Stimulated activated CD8-positive, alpha-beta memory T cell treated with anti-CD3 and anti-CD28 coated beads, Interleukin-4, amount 100 ng/mL, for 1 hour (primary cell): ENCODE measurements around the gene KIAA0753.

Experiments used
- DNase-seq, 2 donors: peaks; one replicate each; pipeline ENCODE4 v3.0.0-alpha.2; 2020; ENCODE audit warnings: low read depth in 2 of 2, low spot score in 1 of 2

KIAA0753 gene

GRCh38 chr17:6641247-6641863, 844 bp upstream of the KIAA0753 start:
- DNase-seq = no peak

GRCh38 chr17:6639586-6640535, 650 bp downstream of the KIAA0753 start:
- no peak for DNase-seq

GRCh38 chr17:6639014-6639585, 1.4 kb downstream of the KIAA0753 start:
- DNase-seq = no peak

- DNase-seq = no peak
These were observed 2.2 kb downstream of the KIAA0753 start for GRCh38 chr17:6638046-6638908.

GRCh38 chr17:6637458-6637840, 3.1 kb downstream of the KIAA0753 start:
- no peak for DNase-seq

GRCh38 chr17:6636616-6637457, 3.7 kb downstream of the KIAA0753 start:
- no peak for DNase-seq

- no peak for DNase-seq
These were observed 4.4 kb downstream of the KIAA0753 start for GRCh38 chr17:6636105-6636504.

GRCh38 chr17:6633263-6633662, 7.2 kb downstream of the KIAA0753 start:
- no peak for DNase-seq

- no peak for DNase-seq
These were observed 8.0 kb downstream of the KIAA0753 start for GRCh38 chr17:6632530-6632929.

- no peak for DNase-seq
These were observed 10.1 kb downstream of the KIAA0753 start for GRCh38 chr17:6630390-6630789.

GRCh38 chr17:6627019-6627418, 13.5 kb downstream of the KIAA0753 start:
- DNase-seq = no peak

GRCh38 chr17:6626616-6627015, 13.9 kb downstream of the KIAA0753 start:
- DNase-seq = no peak

- no peak for DNase-seq
These were observed 16.6 kb downstream of the KIAA0753 start for GRCh38 chr17:6623941-6624340.

- no peak for DNase-seq
These were observed 29.3 kb downstream of the KIAA0753 start for GRCh38 chr17:6611231-6611630.

- no peak for DNase-seq
These were observed 30.5 kb downstream of the KIAA0753 start for GRCh38 chr17:6610011-6610410.

- no peak for DNase-seq
These were observed 32.2 kb downstream of the KIAA0753 start for GRCh38 chr17:6608321-6608720.

GRCh38 chr17:6605142-6605541, 35.4 kb downstream of the KIAA0753 start:
- no peak for DNase-seq

GRCh38 chr17:6603744-6604325, 36.7 kb downstream of the KIAA0753 start:
- DNase-seq = no peak

GRCh38 chr17:6602141-6602540, 38.4 kb downstream of the KIAA0753 start:
- DNase-seq = no peak

- DNase-seq = no peak
These were observed 41.1 kb downstream of the KIAA0753 start for GRCh38 chr17:6599364-6599763.
